H7 (cell line): ENCODE results near the gene APCDD1. TPM values are rescaled to one million over a fixed set of nuclear protein-coding genes. Genes with fewer than 3 reads are reported as not detected.

ENCODE experiments used
- DNase-seq: peaks from one replicate; pipeline ENCODE4 v3.0.0; 2012
- H3K27me3 ChIP-seq: 2 replicates; pipeline ENCODE4 v1.6.0; 2011; ENCODE audit warnings: mild to moderate bottlenecking, low read length; ENCODE audit not compliant: control insufficient read depth, insufficient read depth
- H3K36me3 ChIP-seq: replicated peaks from 2 replicates; pipeline ENCODE4 v1.5.1; 2011; ENCODE audit warnings: low read length; ENCODE audit not compliant: control insufficient read depth, insufficient read depth
- H3K4me3 ChIP-seq: 2 replicates; pipeline ENCODE4 v1.5.1; 2011; ENCODE audit warnings: low read depth, mild to moderate bottlenecking, control low read depth, low read length, moderate library complexity; ENCODE audit not compliant: insufficient read depth
- total RNA-seq: library from RNA; depleted of rRNA; stranded (reverse); fragments of >200 nt; shearing (Covaris generic); gene quantifications from 2 replicates; pipeline ENCODE4 v1.2.3, GENCODE V29; 2014

The APCDD1 gene
- total RNA-seq, 1 experiment from 2014 or later = 26.8 TPM

DNA sequence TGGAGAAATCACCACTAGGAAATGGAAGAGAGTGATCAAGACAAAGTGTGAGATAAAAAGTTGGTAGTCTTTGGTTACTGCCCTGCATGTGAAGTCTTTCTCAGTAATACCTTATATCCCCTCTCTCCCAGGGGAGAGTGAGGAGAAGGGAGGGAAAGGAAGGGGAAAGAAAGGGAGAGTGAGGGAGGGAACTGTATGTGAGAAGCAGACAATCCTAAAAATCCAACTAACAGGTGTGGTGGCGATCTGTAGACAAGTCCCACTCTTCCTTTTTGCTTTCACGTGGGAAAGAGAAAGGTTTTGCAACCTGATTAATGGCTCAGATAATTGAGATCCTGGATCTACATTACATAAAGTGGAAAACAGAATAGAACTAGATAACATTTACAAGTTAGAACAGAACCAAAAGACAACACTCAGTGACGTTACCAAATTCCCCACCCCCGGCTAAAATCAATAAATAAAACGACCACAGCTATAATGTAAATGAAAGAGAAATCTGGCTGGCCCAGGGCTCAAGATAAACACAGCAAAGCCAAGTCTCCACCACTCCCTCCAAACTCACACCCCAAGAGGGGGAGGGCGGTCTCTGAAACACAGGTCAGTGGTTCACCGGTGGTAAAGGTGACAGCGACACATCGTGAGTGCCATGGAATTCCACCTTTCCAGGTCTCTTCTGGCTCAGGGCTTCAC is 10.0 kb upstream of the APCDD1 start:
- DNase-seq = no peak
- no peak overlapping the region for H3K4me3 ChIP-seq

GRCh38 chr18:10449396-10449795 is 5.0 kb upstream of the APCDD1 start:
- Histone ChIP-seq H3K36me3 (no peaks in the 10 kb centered on the region), H3K27me3 (no peaks in the 10 kb centered on the region; the same call in 1 of the 2 replicates), H3K4me3 (no peak overlapping the region)
- DNase-seq = no peak

More for the DNA sequence above, 10.0 kb upstream of the APCDD1 start:
- H3K27me3 ChIP-seq = no peaks in the 10 kb centered on the region; the same call in 1 of the 2 replicates
- no peaks in the 10 kb centered on the region for H3K36me3 ChIP-seq

- H3K36me3 ChIP-seq = no peaks in the 10 kb centered on the region
- DNase-seq = no peak
- peaks cover 10% of the 10 kb centered on the region for H3K27me3 ChIP-seq
- no peak overlapping the region for H3K4me3 ChIP-seq
Measured at GRCh38 chr18:10450986-10451385, 3.4 kb upstream of the APCDD1 start.

GRCh38 chr18:10453261-10453805 is 1.1 kb upstream of the APCDD1 start:
- no peak for DNase-seq
- Histone ChIP-seq H3K4me3 (peak overlapping the region; percentile 70), H3K27me3 (peaks cover 20% of the 10 kb centered on the region)

DNA sequence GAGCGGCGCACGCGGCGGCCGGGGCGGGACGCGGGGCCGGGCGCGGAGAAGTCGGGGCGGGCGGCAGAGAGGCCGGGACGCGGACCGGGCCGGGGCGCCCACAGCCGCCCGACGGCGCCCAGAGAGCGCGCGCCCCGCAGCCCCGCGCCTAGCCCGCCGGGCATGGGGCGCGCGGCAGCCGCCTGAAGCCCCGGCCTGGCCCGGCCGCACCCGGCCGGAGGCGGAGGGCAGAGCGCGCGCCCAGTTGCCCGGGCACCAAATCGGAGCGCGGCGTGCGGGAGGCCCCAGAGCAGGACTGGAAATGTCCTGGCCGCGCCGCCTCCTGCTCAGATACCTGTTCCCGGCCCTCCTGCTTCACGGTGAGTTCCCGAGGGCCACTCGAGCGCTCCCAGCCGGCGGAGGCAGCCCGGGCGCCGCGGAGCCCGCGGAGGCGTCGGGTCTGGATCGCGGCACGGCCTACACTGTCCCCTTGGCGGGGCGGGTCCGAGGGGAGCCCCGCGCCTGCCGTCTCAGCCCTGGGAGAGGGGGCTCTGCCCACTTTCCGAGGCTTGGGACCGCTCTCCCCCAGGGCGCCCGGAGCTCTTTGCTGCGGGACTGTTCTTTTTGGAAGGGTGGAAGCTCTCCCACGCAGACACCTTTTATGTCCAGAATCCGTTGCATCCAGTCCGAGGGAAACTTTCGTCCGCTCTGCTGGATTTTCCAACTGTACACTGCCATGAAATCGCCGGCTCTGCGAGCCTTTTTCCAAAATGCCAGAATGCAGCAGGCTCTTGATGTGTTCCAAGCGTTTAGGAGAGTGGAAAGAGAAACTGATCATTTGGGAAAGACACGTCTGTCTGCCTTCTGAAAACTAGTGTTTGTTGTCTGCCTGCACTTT is 484 bp downstream of the APCDD1 start:
- peaks cover 20% of the 10 kb centered on the region for H3K27me3 ChIP-seq
- H3K4me3 ChIP-seq = peak overlapping the region; percentile 70
- DNase-seq = no peak

More at GRCh38 chr18:10453261-10453805, 1.1 kb upstream of the APCDD1 start:
- no peaks in the 10 kb centered on the region for H3K36me3 ChIP-seq

GRCh38 chr18:10455726-10456453 is 1.5 kb downstream of the APCDD1 start:
- Histone ChIP-seq H3K27me3 (peaks cover 20% of the 10 kb centered on the region), H3K4me3 (peak overlapping the region; percentile 70; the same call in 1 of the 2 replicates), H3K36me3 (no peaks in the 10 kb centered on the region)
- peak; percentile 57 for DNase-seq

More for the DNA sequence above, 484 bp downstream of the APCDD1 start:
- no peaks in the 10 kb centered on the region for H3K36me3 ChIP-seq

GRCh38 chr18:10456718-10457117 is 2.3 kb downstream of the APCDD1 start:
- no peak overlapping the region for H3K4me3 ChIP-seq
- peaks cover 20% of the 10 kb centered on the region for H3K27me3 ChIP-seq
- no peak for DNase-seq
- no peaks in the 10 kb centered on the region for H3K36me3 ChIP-seq

DNA sequence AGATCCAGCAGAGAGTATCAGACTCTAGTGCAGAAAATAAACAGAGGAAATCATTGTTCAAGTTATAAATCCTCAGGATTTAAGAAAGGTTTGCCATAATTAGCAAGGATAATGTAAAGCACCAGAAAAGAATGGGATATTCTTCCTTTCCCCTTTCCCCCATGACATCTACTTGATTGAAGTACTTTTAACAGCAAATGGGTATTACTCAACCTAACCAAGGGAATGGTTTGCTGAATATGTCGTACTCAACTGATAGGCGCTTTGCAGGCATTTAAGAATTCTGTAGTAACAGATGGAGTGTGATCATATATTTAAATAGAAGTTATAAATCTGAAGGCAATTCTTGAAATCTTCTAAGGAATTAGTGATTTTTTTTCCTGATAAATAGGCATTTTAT is 2.7 kb downstream of the APCDD1 start:
- DNase-seq = no peak
- no peaks in the 10 kb centered on the region for H3K36me3 ChIP-seq
- H3K4me3 ChIP-seq = no peak overlapping the region
- H3K27me3 ChIP-seq = peaks cover 20% of the 10 kb centered on the region

DNA sequence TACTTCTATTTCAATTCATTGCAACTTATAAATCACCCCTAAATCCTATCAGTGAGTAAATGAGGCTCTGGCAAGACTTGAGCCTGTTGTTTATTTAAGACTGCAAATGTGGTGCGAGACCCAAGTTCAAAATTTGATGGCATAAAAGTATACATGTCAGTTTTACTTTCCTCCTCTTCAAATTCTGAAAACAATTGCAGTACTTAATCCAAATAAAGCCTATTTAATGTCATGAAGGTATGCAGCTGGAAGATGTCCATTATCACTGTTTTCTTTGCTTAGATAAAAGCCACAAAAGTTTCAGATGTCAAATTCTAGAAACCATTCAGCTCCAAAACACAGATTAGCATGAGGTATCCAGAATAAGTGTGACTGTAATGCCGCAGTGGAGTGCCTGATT is 3.3 kb downstream of the APCDD1 start:
- no peak for DNase-seq
- Histone ChIP-seq H3K4me3 (no peak overlapping the region), H3K27me3 (peaks cover 20% of the 10 kb centered on the region), H3K36me3 (no peaks in the 10 kb centered on the region)

GRCh38 chr18:10458691-10459090 is 4.3 kb downstream of the APCDD1 start:
- Histone ChIP-seq H3K36me3 (no peaks in the 10 kb centered on the region), H3K27me3 (peaks cover 20% of the 10 kb centered on the region), H3K4me3 (no peak overlapping the region)
- DNase-seq = no peak

GRCh38 chr18:10459587-10459986 is 5.2 kb downstream of the APCDD1 start:
- H3K36me3 ChIP-seq = no peaks in the 10 kb centered on the region
- no peak for DNase-seq
- no peak overlapping the region for H3K4me3 ChIP-seq
- peaks cover 20% of the 10 kb centered on the region for H3K27me3 ChIP-seq

- Histone ChIP-seq H3K27me3 (peaks cover 15% of the 10 kb centered on the region), H3K36me3 (no peaks in the 10 kb centered on the region), H3K4me3 (no peak overlapping the region)
- no peak for DNase-seq
Measured at GRCh38 chr18:10460414-10461018, 6.1 kb downstream of the APCDD1 start.

- no peaks in the 10 kb centered on the region for H3K36me3 ChIP-seq
- DNase-seq = no peak
- no peak overlapping the region for H3K4me3 ChIP-seq
- H3K27me3 ChIP-seq = peaks cover 3% of the 10 kb centered on the region; the same call in 1 of the 2 replicates
Measured at GRCh38 chr18:10461989-10462388, 7.6 kb downstream of the APCDD1 start.

DNA sequence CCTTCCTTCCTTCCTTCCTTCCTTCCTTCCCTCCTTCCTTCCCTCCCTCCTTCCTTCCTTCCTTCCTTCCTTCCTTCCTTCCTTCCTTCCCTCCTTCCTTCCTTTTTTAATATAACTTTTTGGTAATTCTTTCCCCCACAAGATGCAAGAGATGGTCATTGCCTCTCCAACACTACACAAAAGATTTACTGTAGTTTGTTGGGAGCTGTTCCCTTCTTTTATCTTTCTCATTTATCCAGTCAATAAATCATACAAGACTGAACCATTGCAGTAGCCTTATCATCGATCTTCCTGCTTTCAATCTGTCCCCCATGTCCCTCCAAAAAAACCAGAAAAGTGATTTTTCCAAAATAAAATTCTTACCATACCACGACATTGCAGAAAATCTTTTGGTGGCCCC is 8.2 kb downstream of the APCDD1 start:
- Histone ChIP-seq H3K4me3 (no peak overlapping the region), H3K27me3 (no peaks in the 10 kb centered on the region; the same call in 1 of the 2 replicates), H3K36me3 (no peaks in the 10 kb centered on the region)
- no peak for DNase-seq
